Stimulated activated CD8-positive, alpha-beta memory T cell treated with anti-CD3 and anti-CD28 coated beads, Interleukin-7, amount 100 ng/mL, for 48 hours (primary cell): ENCODE measurements around the gene HM13.
A peak's percentile ranks its signal among the peaks of the same experiment; 100 is the strongest.
"Not testable (repeated sequence)": the region's sequence is repeated elsewhere in the genome, so short reads cannot be mapped to it uniquely, and the experiment has no call there.

Experiments used
- DNase-seq, 2 donors: peaks; one replicate each; pipeline ENCODE4 v3.0.0-alpha.2; 2020; ENCODE audit warnings: low read depth in 1 of 2; ENCODE audit errors: extremely low read depth in 1 of 2

The HM13 gene

GRCh38 chr20:31500527-31500926, 13.7 kb upstream of the HM13 start:
- no peak for DNase-seq

- DNase-seq = peak; percentile 46 to 59
These were observed 11.2 kb upstream of the HM13 start for GRCh38 chr20:31502884-31503673.

GRCh38 chr20:31505903-31506302, 8.3 kb upstream of the HM13 start:
- DNase-seq = no peak

GRCh38 chr20:31508517-31509244, 5.6 kb upstream of the HM13 start:
- no peak for DNase-seq

GRCh38 chr20:31515072-31515774, 981 bp downstream of the HM13 start:
- DNase-seq = no peak

GRCh38 chr20:31515775-31516107, 1.5 kb downstream of the HM13 start:
- DNase-seq = no peak

GRCh38 chr20:31516166-31516565, 1.9 kb downstream of the HM13 start:
- DNase-seq = no peak

GRCh38 chr20:31516651-31517050, 2.4 kb downstream of the HM13 start:
- no peak for DNase-seq

GRCh38 chr20:31517373-31517772, 3.1 kb downstream of the HM13 start:
- DNase-seq = no peak

- not testable (repeated sequence) for DNase-seq
These were observed 7.0 kb downstream of the HM13 start for GRCh38 chr20:31521267-31521666.

- DNase-seq = no peak
These were observed 8.5 kb downstream of the HM13 start for GRCh38 chr20:31522731-31523130.

- DNase-seq = no peak
These were observed 9.4 kb downstream of the HM13 start for GRCh38 chr20:31523361-31524283.

GRCh38 chr20:31527266-31527665, 13.0 kb downstream of the HM13 start:
- no peak for DNase-seq

GRCh38 chr20:31535298-31535697, 21.1 kb downstream of the HM13 start:
- no peak for DNase-seq

- no peak for DNase-seq
These were observed 22.3 kb downstream of the HM13 start for GRCh38 chr20:31536575-31536974.

- no peak for DNase-seq
These were observed 23.1 kb downstream of the HM13 start for GRCh38 chr20:31537116-31537871.

GRCh38 chr20:31537890-31538289, 23.6 kb downstream of the HM13 start:
- DNase-seq = no peak

GRCh38 chr20:31538326-31538725, 24.1 kb downstream of the HM13 start:
- no peak for DNase-seq

GRCh38 chr20:31539636-31540035, 25.4 kb downstream of the HM13 start:
- DNase-seq = not testable (repeated sequence)

GRCh38 chr20:31540406-31540805, 26.2 kb downstream of the HM13 start:
- no peak for DNase-seq
